ENCODE results near the gene CCDC40.

- TF ChIP-seq EZH2 (IDR thresholded peaks at IDR 0.05; ENCODE audit: insufficient read depth, poor library complexity, severe bottlenecking) (no peak), EZH2phosphoT487 (IDR thresholded peaks at IDR 0.05; ENCODE audit: insufficient read depth, low read depth) (no peak)
Observed at GRCh38 chr17:79997011-79997660, 39.3 kb upstream of the CCDC40 start.

Measured in GM23248 (cell line).